Measurements from ENCODE around the gene RGS7.

RGS7 gene

DNA sequence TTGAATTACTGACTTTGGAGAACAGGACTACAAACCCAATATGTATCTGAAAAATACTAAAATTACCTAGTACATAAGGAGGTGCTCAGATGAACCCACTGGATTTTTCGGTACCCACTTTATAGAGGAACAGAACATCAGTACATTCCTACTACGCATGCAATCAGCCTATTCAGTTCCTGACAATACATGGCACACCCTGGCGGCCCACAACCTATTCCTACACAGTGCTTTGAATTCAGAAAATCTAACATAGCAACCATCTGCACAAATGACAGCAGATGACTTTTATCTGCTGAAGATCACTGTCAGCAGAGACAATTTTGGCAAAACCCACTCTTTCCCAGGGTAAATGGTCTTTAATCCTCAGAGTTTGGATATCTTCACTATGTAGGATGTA, 487.9 kb downstream of the RGS7 start:
- H3K4me3 ChIP-seq (ENCODE audit: low read depth, low read length) = no peak overlapping the region

DNA sequence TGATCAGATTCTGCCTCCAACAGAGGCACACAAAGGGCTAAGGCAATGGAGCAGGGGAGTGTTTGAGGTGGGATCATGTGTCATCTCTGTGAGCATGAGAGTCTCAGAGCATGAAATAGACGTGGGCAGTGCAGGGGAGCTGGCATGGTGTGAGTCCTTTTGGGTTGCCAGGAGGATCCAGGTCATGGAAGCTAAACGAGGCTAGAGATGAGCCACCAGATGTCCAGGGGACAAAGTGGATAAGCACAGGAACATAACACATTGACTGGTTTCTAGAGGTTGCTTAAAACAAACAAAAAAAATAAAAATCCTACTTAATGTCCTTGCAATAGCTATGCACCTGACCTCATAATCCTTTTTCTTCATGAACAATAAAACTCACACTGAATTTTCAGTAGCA, 490.3 kb downstream of the RGS7 start:
- H3K4me3 ChIP-seq (ENCODE audit: low read depth, low read length) = no peak overlapping the region

DNA sequence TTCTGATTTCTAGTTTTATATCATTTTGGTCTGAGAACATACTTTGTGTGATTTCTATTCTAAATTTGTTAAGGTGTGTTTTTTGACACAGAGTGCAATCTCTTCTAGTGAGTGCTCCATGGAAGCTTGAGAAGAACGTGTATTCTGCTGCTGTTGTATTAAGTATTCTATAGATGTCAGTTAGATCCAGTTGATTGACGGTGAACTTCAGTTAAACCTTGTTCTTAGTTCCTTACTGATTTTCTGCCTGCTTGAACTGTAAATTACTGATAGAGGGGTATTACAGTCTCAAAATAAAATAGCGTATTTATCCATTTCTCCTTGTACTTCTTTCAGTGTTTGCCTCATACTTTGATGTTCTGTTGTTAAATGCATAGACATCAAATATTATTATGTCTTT, 497.0 kb downstream of the RGS7 start:
- no peak overlapping the region for H3K4me3 ChIP-seq (ENCODE audit: low read depth, low read length)

DNA sequence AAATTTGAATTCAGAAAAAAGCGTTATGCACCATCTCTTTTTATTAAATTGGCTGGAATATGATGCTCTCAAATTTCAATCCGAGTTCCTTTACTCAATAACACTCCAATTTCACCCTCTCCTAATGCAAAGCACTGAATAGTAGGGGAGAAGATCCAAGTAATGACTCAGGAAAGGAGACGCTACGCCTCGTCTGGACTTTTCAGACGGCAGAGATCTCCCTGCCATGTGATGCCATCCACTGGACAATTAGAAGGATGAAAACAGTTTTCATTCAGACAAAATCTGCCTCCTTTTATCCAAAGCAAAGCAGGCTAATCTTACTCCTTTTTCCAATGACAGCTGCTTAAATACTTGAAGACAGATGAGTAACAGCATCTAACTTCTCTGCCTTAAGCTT, 502.6 kb downstream of the RGS7 start:
- no peak overlapping the region for H3K4me3 ChIP-seq (ENCODE audit: low read depth, low read length)

DNA sequence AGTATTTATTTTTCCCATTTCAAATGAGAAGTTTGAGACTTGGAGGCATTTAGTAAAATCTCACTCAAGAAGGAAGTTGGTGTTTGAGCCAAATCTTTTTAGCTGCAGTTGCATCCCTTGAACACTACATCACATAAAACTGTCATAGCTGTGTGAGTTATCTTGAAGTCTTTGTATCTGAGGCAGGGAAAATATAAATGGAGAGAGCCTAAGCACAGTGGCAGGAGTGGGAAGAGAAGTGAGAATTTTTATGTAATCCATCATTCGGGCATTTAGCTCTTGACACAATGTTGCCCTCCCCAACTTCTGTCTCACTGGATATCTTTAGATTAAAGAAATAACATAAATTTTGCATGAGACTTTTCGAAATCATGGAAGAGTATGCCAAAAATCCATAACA, 509.7 kb downstream of the RGS7 start:
- H3K4me3 ChIP-seq (ENCODE audit: low read depth, low read length) = no peak overlapping the region

DNA sequence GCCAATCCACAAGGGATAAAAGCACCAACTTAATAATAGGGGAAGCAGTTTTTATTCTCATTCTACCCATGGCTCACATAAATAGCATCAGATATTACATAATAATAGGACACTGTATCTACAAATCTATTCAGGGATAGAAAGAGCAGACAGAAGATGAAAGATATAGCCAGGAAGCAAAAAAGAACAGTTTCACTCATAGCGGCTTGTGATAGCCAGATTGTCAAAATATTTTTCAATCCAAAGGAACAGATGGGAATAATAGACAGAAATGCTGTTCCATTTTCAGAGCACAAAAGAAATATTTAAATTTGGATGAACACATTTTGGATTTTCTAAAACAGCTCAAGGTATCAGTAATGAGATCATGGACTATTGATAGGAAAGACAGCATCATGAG, 512.5 kb downstream of the RGS7 start:
- H3K4me3 ChIP-seq (ENCODE audit: low read depth, low read length) = no peak overlapping the region

DNA sequence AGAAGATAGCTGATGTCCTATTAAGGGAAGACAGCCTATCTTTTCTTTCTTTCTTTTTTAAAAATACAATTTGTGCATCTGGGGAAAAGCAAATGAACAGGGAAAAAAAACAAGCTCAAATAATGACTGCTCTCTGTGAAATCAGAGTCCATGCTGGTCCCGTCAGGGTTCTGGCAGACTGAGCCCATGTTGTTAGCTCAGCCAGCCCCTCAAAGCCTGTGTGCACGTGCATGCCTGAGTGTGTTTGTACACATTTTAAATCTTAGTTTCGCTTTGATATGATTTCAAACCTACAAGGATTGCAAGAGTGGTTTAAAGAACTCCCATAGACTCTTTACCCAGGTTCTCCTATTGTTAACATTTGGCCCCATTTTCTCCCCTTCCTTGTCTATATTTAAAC, 513.2 kb downstream of the RGS7 start:
- H3K4me3 ChIP-seq (ENCODE audit: low read depth, low read length) = no peak overlapping the region

DNA sequence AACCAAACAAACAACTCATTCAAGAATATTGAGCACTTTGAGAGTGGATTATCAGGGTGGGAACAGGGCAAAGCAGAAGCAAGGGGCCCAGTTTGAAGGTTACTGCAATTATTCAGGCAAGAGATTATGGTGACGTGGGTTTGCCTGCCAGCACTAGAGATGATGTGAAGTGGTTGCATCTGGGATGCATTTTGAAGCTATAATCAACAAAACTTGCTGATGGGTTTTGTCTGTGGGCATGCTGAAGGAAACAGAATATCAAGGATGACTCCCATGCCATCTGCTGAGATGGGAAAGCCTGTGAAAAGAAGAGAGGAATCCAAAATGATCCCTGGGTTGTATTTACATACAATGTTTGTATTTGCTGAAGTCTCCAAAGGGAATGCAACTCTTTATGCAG, 520.7 kb downstream of the RGS7 start:
- no peak overlapping the region for H3K4me3 ChIP-seq (ENCODE audit: low read depth, low read length)

DNA sequence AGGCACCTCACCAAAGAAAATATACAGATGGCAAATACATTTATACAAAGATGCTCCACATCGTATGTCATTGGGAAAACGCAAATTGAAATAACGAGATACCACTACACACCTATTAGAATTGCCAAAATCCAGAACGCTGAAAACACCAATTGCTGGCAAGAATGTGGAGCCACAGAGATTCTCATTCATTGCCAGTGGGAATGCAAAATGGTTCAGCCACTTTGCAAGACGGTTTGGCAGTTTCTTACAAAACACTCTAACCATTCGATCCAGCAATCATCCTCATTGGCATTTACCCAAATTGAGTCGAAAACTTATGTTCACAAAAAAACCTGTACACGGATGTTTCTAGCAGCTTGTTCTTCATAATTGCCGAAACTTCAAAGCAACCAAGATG, 521.7 kb downstream of the RGS7 start:
- no peak overlapping the region for H3K4me3 ChIP-seq (ENCODE audit: low read depth, low read length)

DNA sequence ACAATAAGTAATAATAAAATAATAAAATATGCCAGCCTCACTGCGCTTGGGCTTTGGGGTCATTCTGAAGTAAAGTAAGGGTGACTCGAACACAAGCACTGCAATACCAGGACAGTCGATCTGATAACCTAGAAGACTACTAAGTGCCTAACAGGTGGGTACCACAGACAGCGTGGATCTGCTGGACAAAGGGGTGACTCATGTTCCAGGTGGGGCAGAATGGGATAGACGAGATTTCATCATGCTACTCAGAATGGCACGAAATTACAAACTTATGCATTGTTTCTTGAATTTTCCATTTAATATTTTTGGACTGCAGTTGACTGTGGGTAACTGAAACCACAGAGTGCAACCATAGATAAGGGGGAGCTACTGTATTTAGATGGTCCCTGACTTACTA, 523.9 kb downstream of the RGS7 start:
- H3K4me3 ChIP-seq (ENCODE audit: low read depth, low read length) = no peak overlapping the region

DNA sequence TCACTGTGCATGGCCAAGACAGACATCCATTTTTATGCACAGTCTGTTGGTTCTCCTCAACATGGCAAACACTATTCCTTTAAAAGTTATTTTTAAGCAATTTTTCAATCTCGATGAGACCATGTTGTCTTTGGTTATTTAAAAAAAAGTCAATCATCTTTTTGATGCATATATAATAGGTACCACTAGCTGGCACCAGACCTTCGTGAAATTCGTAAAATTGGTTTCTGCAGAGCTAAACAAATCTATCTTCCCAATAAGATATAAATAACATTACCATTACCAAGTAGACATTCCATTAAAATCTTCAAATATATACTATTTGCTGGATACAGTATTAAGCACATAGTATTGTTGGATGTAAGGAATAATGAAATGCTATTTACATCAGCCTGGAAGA, 525.1 kb downstream of the RGS7 start:
- no peak overlapping the region for H3K4me3 ChIP-seq (ENCODE audit: low read depth, low read length)

DNA sequence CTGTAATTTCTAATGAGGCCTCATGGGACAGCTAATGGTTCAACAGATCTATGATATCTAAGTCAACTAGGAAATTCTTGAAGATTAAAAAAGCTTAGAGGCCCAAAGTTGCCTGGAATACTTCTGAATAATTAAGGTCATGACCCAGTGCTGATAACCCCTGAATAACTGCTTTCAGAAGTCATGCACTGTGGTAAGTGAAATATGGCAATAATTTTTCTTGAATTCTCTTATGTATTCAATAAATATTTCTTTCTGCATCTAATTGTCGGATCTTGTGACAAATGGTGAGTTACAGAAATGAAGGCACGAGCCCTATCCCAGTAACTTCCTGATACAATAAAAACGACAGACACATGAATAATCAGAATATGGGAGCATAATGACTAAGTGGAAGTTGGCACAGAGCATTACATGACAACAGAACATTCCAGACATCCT, 525.8 kb downstream of the RGS7 start:
- H3K4me3 ChIP-seq (ENCODE audit: low read depth, low read length) = no peak overlapping the region

DNA sequence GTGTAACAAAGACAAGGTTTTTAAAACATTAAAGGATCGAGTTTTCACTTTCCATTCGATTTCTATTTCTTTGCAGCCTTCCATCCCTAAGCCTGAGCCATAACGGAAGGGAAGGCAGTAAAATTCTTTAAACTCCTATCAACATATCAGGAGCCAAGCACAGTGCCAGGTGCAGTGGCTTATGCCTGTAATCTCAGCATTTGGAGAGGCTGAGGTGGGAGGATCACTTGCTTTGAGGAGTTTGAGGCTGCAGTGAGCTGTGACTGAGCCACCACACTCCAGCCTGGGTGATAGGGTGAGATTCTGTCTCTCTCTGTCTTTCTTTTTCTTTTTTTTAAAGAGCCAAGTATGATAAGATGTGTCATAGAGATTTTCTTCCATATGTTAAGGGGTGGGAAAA, 527.5 kb downstream of the RGS7 start:
- H3K4me3 ChIP-seq (ENCODE audit: low read depth, low read length) = no peak overlapping the region

DNA sequence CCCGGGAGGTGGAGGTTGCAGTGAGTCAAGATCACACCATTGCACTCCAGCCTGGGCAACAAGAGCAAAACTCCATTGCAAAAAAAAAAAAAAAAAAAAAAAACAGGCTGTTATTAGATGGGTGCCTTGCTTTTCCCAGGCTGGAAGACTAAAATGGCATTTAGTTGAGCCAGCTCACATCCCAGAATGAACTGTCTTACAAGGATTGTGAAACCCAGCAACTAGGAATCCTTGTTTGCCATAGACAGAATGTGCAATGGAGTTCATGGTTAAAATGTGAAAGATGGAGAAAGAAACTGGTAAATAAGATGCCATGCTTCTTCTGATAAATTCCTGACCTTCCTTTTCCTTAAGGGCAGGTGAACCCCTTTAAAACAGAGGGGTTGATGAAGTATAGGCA, 529.2 kb downstream of the RGS7 start:
- no peak overlapping the region for H3K4me3 ChIP-seq (ENCODE audit: low read depth, low read length)

DNA sequence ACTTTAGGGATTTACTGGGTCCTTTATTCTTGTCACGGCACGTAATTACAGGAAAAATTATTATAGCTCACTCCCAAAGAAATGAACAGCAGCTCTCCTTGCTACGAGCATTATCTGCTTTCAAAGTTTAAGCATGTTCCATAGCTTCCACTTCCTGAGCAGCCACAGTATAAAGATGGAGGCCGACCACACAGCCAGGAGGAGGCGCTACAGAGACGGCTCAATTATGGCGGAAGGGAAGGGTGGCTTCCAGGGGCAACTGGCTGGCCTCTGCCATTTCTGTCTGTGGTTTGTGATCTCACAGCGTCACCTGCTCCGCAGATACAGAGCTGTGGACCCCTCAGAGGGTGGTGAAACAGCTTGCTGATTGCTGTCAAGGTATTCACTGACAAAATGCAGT, 532.8 kb downstream of the RGS7 start:
- H3K4me3 ChIP-seq (ENCODE audit: low read depth, low read length) = no peak overlapping the region

DNA sequence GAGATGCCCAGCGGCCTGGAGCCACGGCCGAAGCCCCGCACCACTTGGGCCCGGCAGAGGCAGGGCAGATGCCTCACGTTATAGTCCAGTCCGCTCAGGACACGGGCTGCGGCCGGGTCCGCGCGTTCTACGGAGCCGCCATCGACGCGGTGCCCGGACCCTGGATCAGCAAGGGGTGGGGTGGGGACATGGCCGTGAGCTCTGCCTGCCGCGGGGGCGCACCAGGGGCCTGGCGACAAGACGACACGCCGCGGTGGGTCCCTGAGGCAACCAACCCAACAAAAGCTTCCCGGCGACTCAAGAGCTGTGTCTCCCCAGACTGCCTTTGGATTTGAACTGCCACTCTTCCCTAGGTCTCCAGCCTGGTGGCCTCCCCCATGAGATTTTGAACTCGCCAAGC, 533.6 kb downstream of the RGS7 start:
- H3K4me3 ChIP-seq (ENCODE audit: low read depth, low read length) = no peak overlapping the region

DNA sequence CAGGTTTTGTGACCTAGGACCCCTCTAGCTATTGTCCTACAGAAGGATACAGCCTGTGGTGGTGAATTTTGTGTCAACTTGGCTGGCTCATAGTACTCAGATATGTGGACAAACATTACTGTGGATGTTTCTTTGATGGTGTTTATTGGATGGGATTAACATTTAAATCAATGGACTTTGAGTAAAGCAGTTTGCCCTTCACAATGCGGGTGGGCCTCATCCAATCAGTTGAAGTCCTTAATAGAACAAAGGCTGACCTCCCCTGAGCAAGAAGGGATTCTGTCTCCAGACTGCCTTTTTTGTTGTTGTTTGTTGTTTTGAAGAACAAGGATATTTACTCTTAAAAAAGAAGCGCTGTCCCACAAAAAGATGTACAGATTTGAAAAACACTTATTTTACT, 535.1 kb downstream of the RGS7 start:
- no peak overlapping the region for H3K4me3 ChIP-seq (ENCODE audit: low read depth, low read length)

DNA sequence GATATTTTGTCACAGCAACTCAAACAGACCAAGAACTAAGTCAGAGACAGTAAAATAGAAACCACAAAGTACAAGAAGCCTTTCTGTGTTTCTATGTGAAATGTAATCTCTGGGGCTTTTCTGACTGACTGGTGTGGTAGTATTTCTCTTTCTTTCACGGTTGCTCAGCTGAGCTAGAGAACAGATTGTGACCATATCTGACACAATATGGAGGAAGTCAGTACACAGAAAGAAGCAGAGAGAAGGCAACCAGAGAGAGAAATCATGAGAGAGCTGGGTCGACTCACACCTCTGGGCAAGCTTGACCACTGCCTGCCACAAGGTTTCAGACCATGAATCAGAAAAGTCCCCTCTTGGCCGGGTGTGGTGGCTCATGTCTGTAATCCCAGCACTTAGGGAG, 536.2 kb downstream of the RGS7 start:
- no peak overlapping the region for H3K4me3 ChIP-seq (ENCODE audit: low read depth, low read length)

DNA sequence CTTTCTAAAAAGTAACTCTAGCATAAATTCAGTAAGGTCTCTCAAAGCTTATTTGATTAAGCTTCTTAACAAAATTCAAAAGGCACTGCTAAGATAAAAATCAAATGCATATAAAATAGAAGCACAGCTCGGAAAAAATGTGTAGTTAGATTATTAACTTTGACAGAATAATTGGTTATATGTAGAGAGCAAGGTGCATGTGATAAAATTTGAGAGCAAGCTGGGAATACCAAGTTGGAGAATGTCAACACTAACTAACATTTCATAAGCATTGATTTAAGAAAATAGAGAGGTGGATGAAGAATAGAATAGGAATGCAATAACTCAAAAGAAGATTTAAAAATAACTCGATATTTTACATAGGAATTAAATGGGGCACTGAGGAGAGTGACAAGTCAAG, 540.5 kb downstream of the RGS7 start:
- no peak overlapping the region for H3K4me3 ChIP-seq (ENCODE audit: low read depth, low read length)

DNA sequence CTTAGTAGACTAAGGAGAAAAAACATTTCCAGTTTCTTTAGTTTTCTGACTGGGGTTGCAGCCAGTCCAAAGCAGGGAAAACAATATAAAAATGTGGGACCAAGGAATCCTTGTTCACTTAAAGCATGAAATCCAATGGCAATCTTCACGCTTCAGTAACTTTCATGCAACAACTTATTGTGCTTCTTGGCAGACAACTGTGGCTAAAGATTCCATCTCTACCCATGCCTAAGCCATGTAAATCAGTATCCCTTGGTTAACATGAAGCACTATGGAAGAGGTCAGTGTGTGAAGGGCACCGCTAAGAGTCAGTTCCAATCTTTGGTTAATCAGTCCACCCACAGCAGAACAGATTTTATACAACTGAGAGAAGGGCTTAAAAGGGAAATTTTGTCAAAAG, 543.3 kb downstream of the RGS7 start:
- H3K4me3 ChIP-seq (ENCODE audit: low read depth, low read length) = no peak overlapping the region

DNA sequence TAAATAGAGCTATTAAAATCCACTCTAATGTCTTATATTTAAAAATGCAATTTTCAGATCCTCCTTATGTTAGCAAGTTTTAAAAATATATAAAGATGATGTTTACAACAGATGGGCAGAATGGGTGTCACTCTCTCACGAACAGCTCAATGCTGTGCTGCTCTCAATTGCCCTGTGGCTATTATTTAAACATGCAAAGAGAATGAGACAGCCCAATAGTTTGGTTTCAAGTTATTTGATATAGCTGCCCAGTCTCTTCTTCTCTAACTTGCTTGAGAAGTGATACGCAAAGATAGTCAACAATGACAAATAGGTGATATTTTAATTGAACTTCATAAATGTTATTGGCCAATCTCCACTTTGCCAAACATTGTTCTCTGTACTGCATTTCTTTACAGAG, 545.7 kb downstream of the RGS7 start:
- H3K4me3 ChIP-seq (ENCODE audit: low read depth, low read length) = no peak overlapping the region

DNA sequence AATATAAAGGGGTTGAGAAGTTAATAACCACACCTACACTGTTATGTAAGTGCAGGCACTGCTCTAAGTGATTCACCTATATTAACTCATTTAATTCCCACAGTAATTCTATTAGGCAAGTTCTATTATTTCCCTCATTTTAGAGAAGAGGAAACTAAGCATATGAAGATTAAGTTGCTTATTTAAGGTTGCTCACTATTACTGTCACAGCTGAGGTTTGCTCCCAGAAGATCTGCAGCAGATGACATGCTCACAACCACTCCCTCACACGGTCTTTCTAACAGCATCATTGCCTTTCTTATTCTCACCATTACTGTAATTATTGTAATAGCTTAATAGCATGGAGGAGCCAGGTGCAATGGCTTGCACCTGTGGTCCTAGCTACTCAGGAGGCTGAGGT, 548.6 kb downstream of the RGS7 start:
- no peak overlapping the region for H3K4me3 ChIP-seq (ENCODE audit: low read depth, low read length)

DNA sequence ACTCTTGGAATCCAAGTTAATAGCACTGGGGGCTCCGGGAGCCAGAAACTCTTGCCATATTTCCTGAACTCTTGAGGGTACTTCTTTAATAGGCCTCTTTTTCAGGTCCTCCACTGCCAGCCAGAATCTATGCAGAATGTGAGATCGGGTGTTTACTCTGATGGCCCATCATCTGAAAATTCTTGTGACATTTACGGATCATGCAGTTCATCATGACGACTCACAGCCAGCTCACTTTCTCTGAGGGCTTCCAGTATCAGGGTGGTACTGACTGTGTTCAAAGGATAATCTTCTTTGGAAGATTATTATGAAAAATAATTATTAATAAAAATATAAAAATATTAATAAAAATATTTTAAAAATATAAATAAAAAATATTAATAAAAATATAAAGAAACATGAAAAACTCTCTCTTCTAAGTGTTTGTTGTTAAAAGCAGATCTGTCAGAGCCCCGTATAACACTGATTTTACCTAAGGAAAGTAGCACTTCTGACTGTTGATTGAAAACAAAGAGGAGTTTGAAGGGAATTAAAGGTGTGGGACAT, 550.7 kb downstream of the RGS7 start:
- no peak overlapping the region for H3K4me3 ChIP-seq (ENCODE audit: low read depth, low read length)

DNA sequence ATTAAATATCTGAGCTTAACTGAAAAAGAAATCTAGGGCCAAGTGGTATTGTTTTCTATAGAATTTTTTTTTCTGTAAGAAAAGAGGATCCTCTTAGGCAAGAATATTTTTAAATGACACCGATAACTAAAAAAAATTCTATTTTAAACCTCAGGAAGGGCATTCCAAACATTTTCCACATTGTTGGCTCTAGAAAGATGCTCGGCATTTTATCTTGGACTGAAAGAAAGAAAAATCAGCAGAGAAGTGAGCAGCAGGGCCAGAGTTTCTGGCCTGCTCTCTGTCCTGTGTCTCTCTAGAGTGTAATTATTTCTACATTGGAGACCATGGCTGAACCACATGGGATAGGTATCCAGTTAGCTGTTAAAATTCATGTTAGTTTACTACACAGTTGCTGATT, 552.5 kb downstream of the RGS7 start:
- no peak overlapping the region for H3K4me3 ChIP-seq (ENCODE audit: low read depth, low read length)

Measured in iPS-11a (cell line).